ENCODE results near the gene RNF175. TPM values are rescaled to one million over a fixed set of nuclear protein-coding genes. Genes with fewer than 3 reads are reported as not detected.

The RNF175 gene
- polyA plus RNA-seq, 1 donor from 2014 or later, result 30.1 TPM

GRCh38 chr4:153663667-153664066, 96.2 kb downstream of the RNF175 start:
- no peaks in the 10 kb centered on the region for H3K79me2 ChIP-seq (replicated peaks; ENCODE audit: insufficient read depth, low read length)
- H2AFZ ChIP-seq (ENCODE audit: low read depth, low read length), result no peak overlapping the region
- no peak overlapping the region for H3K4me3 ChIP-seq (ENCODE audit: low read length)
- no peaks in the 10 kb centered on the region for H4K20me1 ChIP-seq (ENCODE audit: insufficient read depth)
- no peaks in the 10 kb centered on the region for H3F3A ChIP-seq (ENCODE audit: insufficient read depth, low read length, poor library complexity, severe bottlenecking)
- no peak overlapping the region for H3K9ac ChIP-seq (ENCODE audit: low read length)
- no peaks in the 10 kb centered on the region for H3K9me3 ChIP-seq (ENCODE audit: low read length)
- H3K27ac ChIP-seq (ENCODE audit: low read length), result no peak overlapping the region
- no peaks in the 10 kb centered on the region for H3K9me2 ChIP-seq (ENCODE audit: insufficient read depth, low read length)
- H3K4me2 ChIP-seq (ENCODE audit: low read length), result no peak overlapping the region
- TF ChIP-seq POLR2AphosphoS5 (IDR thresholded peaks at IDR 0.05) (no peak), TAF1 (IDR thresholded peaks at IDR 0.05; ENCODE audit: low read depth) (no peak), RAD21 (conservative IDR thresholded peaks at IDR 0.05) (no peak), MXI1 (conservative IDR thresholded peaks at IDR 0.05; ENCODE audit: poor library complexity, severe bottlenecking) (no peak), EZH2 (IDR thresholded peaks at IDR 0.05; ENCODE audit: borderline replicate concordance, insufficient read depth, low read length, poor library complexity, severe bottlenecking) (no peak), REST (IDR thresholded peaks at IDR 0.05; ENCODE audit: borderline replicate concordance) (no peak), EP300 (conservative IDR thresholded peaks at IDR 0.05; ENCODE audit: poor library complexity, severe bottlenecking) (no peak), SMC3 (conservative IDR thresholded peaks at IDR 0.05; ENCODE audit: poor library complexity) (no peak)
- H3K27me3 ChIP-seq (ENCODE audit: insufficient read depth, low read depth, low read length), result no peaks in the 10 kb centered on the region
- H3K36me3 ChIP-seq (ENCODE audit: insufficient read depth, low read length), result no peaks in the 10 kb centered on the region

GRCh38 chr4:153661908-153662307, 97.9 kb downstream of the RNF175 start:
- Histone ChIP-seq H3F3A (ENCODE audit: insufficient read depth, low read length, poor library complexity, severe bottlenecking) (no peaks in the 10 kb centered on the region), H3K9me3 (ENCODE audit: low read length) (no peaks in the 10 kb centered on the region), H3K27me3 (ENCODE audit: insufficient read depth, low read depth, low read length) (no peaks in the 10 kb centered on the region), H3K79me2 (replicated peaks; ENCODE audit: insufficient read depth, low read length) (no peaks in the 10 kb centered on the region), H4K20me1 (ENCODE audit: insufficient read depth) (no peaks in the 10 kb centered on the region), H3K9me2 (ENCODE audit: insufficient read depth, low read length) (no peaks in the 10 kb centered on the region), H3K4me2 (ENCODE audit: low read length) (no peak overlapping the region), H2AFZ (ENCODE audit: low read depth, low read length) (no peak overlapping the region), H3K36me3 (ENCODE audit: insufficient read depth, low read length) (no peaks in the 10 kb centered on the region), H3K4me3 (ENCODE audit: low read length) (no peak overlapping the region), H3K9ac (ENCODE audit: low read length) (no peak overlapping the region), H3K27ac (ENCODE audit: low read length) (no peak overlapping the region)
- TF ChIP-seq, protein P1, sequence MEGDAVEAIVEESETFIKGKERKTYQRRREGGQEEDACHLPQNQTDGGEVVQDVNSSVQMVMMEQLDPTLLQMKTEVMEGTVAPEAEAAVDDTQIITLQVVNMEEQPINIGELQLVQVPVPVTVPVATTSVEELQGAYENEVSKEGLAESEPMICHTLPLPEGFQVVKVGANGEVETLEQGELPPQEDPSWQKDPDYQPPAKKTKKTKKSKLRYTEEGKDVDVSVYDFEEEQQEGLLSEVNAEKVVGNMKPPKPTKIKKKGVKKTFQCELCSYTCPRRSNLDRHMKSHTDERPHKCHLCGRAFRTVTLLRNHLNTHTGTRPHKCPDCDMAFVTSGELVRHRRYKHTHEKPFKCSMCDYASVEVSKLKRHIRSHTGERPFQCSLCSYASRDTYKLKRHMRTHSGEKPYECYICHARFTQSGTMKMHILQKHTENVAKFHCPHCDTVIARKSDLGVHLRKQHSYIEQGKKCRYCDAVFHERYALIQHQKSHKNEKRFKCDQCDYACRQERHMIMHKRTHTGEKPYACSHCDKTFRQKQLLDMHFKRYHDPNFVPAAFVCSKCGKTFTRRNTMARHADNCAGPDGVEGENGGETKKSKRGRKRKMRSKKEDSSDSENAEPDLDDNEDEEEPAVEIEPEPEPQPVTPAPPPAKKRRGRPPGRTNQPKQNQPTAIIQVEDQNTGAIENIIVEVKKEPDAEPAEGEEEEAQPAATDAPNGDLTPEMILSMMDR (IDR thresholded peaks at IDR 0.05; ENCODE audit: poor library complexity, severe bottlenecking), result no peak
- no peak for TF ChIP-seq EP300 (conservative IDR thresholded peaks at IDR 0.05; ENCODE audit: poor library complexity, severe bottlenecking)
- no peak for TF ChIP-seq SMC3 (conservative IDR thresholded peaks at IDR 0.05; ENCODE audit: poor library complexity)
- no peak for TF ChIP-seq REST (IDR thresholded peaks at IDR 0.05; ENCODE audit: borderline replicate concordance)
- no peak for TF ChIP-seq EZH2 (IDR thresholded peaks at IDR 0.05; ENCODE audit: borderline replicate concordance, insufficient read depth, low read length, poor library complexity, severe bottlenecking)
- no peak for TF ChIP-seq TAF1 (IDR thresholded peaks at IDR 0.05; ENCODE audit: low read depth)
- no peak for TF ChIP-seq MXI1 (conservative IDR thresholded peaks at IDR 0.05; ENCODE audit: poor library complexity, severe bottlenecking)
- TF ChIP-seq RAD21 (conservative IDR thresholded peaks at IDR 0.05), result no peak
- no peak for TF ChIP-seq POLR2AphosphoS5 (IDR thresholded peaks at IDR 0.05)

All from neural cell (in vitro differentiated cells).